ENCODE measurements around the gene REP15. TPM values are rescaled to one million over a fixed set of nuclear protein-coding genes. Genes with fewer than 3 reads are reported as not detected.

Gene REP15
- total and polyA plus RNA-seq, 2 of the 4 experiments (the other 2 are of a cell fraction) = 0.48 to 2.2 TPM

- peak overlapping the region; percentile 88 for H3K18ac ChIP-seq (ENCODE audit: low read depth, low read length)
- peak overlapping the region; percentile 87 for H3K4me2 ChIP-seq (ENCODE audit: low read depth, low read length)
- H2AK9ac ChIP-seq (replicated peaks; ENCODE audit: low read depth, low read length, poor library complexity) = no peak overlapping the region
- H2BK120ac ChIP-seq (ENCODE audit: low read depth, low read length) = peak overlapping the region; percentile 62
- H2BK20ac ChIP-seq (ENCODE audit: low read depth, low read length) = no peak overlapping the region
- peak overlapping the region; percentile 74 for H3K4me3 ChIP-seq (ENCODE audit: insufficient read depth, low read depth, low read length)
- H3K4ac ChIP-seq (ENCODE audit: low read depth, low read length) = peak overlapping the region; percentile 87
- H3K56ac ChIP-seq (ENCODE audit: extremely low read depth, insufficient read depth, low read length) = peak overlapping the region; percentile 87
- peak overlapping the region; percentile 84 to 97 for H4K8ac ChIP-seq (ENCODE audit: low read depth in 2 of 2, low read length in 2 of 2)
- peak overlapping the region; percentile 85 for H2BK5ac ChIP-seq (ENCODE audit: low read depth, low read length, poor library complexity, severe bottlenecking)
- H3K27me3 ChIP-seq (ENCODE audit: control insufficient read depth, insufficient read depth, low read length) = no peaks in the 10 kb centered on the region
- peaks cover 2% of the 10 kb centered on the region; the same call in 1 of the 2 replicates for H3K4me1 ChIP-seq (ENCODE audit: control insufficient read depth, insufficient read depth, low read length)
- H2AK5ac ChIP-seq (ENCODE audit: low read depth, low read length) = peak overlapping the region; percentile 16; the same call in 1 of the 2 replicates
- peak overlapping the region; percentile 79; the same call in 2 of the 3 replicates for H2BK15ac ChIP-seq (ENCODE audit: low read depth, low read length)
- H3K27ac ChIP-seq (ENCODE audit: insufficient read depth, low read length) = peak overlapping the region; percentile 93
- H3K79me1 ChIP-seq (ENCODE audit: low read depth in 1 of 2, low read length in 2 of 2) = peaks cover 12 to 38% of the 10 kb centered on the region in 2 experiments
- DNase-seq (peak; percentile 61), ATAC-seq (ENCODE audit: low read depth) (peak; percentile 58)
- in situ Hi-C loops (cut with MboI; ENCODE audit: low sequenced_read_pairs) = no loop called here
- H4K20me1 ChIP-seq (ENCODE audit: insufficient read depth, low read length) = peaks cover 7% of the 10 kb centered on the region; the same call in 1 of the 2 replicates
- peaks cover 9% of the 10 kb centered on the region; the same call in 1 of the 2 replicates for H3K9me1 ChIP-seq (ENCODE audit: insufficient read depth, low read length)
- H3K23ac ChIP-seq (ENCODE audit: low read depth, low read length) = peak overlapping the region; percentile 94
- 40% methylated on average over 4 of the region's 24 CpGs; no CpG with 5 or more reads in 1 of the 2 experiments for WGBS, 2 experiments (ENCODE audit: extremely low coverage in 2 of 2, insufficient read length in 1 of 2)
- peak overlapping the region; percentile 94 for H3K9ac ChIP-seq (ENCODE audit: low read depth, low read length)
- no TSS peak for BruUV-seq (replicated peaks)
- no peaks in the 10 kb centered on the region for H3K36me3 ChIP-seq (ENCODE audit: control insufficient read depth, insufficient read depth, low read length)
- H2AFZ ChIP-seq (replicated peaks; ENCODE audit: low read length, poor library complexity) = peak overlapping the region; percentile 97
- H4K5ac ChIP-seq (ENCODE audit: low read depth, low read length) = peak overlapping the region; percentile 82
- POLR2A ChIA-PET (ENCODE audit: unreplicated experiment) = no interaction called here
- CTCF ChIA-PET = no interaction called here
- H4K91ac ChIP-seq (ENCODE audit: insufficient read depth, low read depth, low read length) = peak overlapping the region; percentile 92
- dilution Hi-C loops (cut with HindIII; ENCODE audit: low sequenced_read_pairs, unreplicated experiment) = no loop called here
- no peaks in the 10 kb centered on the region for H3K9me3 ChIP-seq (ENCODE audit: control insufficient read depth, insufficient read depth, low read length)
- peak overlapping the region; percentile 99 for H3K14ac ChIP-seq (replicated peaks; ENCODE audit: low read depth, low read length)
- intact Hi-C loops (cut with micrococcal nuclease) = no loop called here
- TF ChIP-seq FOS (IDR thresholded peaks at IDR 0.05; ENCODE audit: low read depth, low read length) = no peak
- no peak for TF ChIP-seq CHD1 (IDR thresholded peaks at IDR 0.05; ENCODE audit: low read depth, low read length)
- TF ChIP-seq USF2 (IDR thresholded peaks at IDR 0.05; ENCODE audit: low read depth, low read length) = no peak
- no peak for TF ChIP-seq BHLHE40 (IDR thresholded peaks at IDR 0.05; ENCODE audit: low read depth, low read length)
- TF ChIP-seq CTCF (conservative IDR thresholded peaks at IDR 0.05; ENCODE audit: low read depth, low read length) = no peak
- no peak for TF ChIP-seq MAFK (IDR thresholded peaks at IDR 0.05; ENCODE audit: low read depth, low read length)
- no peak for TF ChIP-seq MXI1 (IDR thresholded peaks at IDR 0.05; ENCODE audit: borderline replicate concordance, low read depth, low read length)
- no peak for TF ChIP-seq MAZ (IDR thresholded peaks at IDR 0.05; ENCODE audit: borderline replicate concordance, low read depth, low read length)
- no peak for TF ChIP-seq NFE2L2 (IDR thresholded peaks at IDR 0.05; ENCODE audit: low read depth, low read length)
- TF ChIP-seq CEBPB (IDR thresholded peaks at IDR 0.05; ENCODE audit: low read depth, low read length) = no peak
- TF ChIP-seq ELK1 (IDR thresholded peaks at IDR 0.05; ENCODE audit: borderline replicate concordance, low read depth, low read length) = no peak
- no peak for TF ChIP-seq RFX5 (IDR thresholded peaks at IDR 0.05; ENCODE audit: low read depth, low read length)
- TF ChIP-seq POLR2A (IDR thresholded peaks at IDR 0.05; ENCODE audit: low read depth, low read length) = no peak
- TF ChIP-seq RCOR1 (IDR thresholded peaks at IDR 0.05; ENCODE audit: insufficient replicate concordance, low read length) = no peak
- no peak for TF ChIP-seq SMC3 (IDR thresholded peaks at IDR 0.05; ENCODE audit: low read depth, low read length)
These were observed 13.8 kb downstream of the REP15 start for GRCh38 chr12:27709932-27710591.

All from IMR-90 (cell line).